ENCODE results near the gene IRX6. TPM values are rescaled to one million over a fixed set of nuclear protein-coding genes. Genes with fewer than 3 reads are reported as not detected.

Gene IRX6
- polyA plus RNA-seq, 1 experiment = not detected

DNA sequence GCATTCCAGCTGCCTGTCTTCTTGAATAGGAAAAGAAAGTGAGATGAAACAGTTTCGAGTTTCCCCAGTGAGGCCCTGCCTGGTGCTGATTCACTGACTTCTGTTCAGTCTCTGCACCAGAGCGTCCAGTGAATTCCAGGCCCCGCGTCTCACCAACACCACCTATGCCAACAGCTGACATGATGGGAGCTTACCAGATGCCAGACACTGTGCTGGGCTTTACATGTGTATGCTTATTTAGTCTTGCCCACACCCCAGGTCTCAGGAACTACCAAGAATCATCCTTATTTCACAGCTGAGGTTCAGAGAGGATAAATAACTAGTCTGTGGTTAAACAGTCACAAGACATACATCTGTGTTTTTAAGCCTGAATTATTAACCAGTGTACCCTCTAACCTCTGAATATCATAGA lies 29.1 kb upstream of the IRX6 start:
- Histone ChIP-seq H3K27me3 (ENCODE audit: control insufficient read depth, insufficient read depth, low read length) (no peaks in the 10 kb centered on the region), H3K4me3 (ENCODE audit: low read depth, low read length) (no peak overlapping the region), H3K36me3 (ENCODE audit: control insufficient read depth, insufficient read depth, low read length) (no peaks in the 10 kb centered on the region)
- no peak for DNase-seq (ENCODE audit: low read depth)
- ChIA-PET CTCF (no interaction called here), POLR2A (no interaction called here)
- TF ChIP-seq, protein P1, sequence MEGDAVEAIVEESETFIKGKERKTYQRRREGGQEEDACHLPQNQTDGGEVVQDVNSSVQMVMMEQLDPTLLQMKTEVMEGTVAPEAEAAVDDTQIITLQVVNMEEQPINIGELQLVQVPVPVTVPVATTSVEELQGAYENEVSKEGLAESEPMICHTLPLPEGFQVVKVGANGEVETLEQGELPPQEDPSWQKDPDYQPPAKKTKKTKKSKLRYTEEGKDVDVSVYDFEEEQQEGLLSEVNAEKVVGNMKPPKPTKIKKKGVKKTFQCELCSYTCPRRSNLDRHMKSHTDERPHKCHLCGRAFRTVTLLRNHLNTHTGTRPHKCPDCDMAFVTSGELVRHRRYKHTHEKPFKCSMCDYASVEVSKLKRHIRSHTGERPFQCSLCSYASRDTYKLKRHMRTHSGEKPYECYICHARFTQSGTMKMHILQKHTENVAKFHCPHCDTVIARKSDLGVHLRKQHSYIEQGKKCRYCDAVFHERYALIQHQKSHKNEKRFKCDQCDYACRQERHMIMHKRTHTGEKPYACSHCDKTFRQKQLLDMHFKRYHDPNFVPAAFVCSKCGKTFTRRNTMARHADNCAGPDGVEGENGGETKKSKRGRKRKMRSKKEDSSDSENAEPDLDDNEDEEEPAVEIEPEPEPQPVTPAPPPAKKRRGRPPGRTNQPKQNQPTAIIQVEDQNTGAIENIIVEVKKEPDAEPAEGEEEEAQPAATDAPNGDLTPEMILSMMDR (IDR thresholded peaks at IDR 0.05; ENCODE audit: insufficient read depth, low read depth, low read length) = no peak

DNA sequence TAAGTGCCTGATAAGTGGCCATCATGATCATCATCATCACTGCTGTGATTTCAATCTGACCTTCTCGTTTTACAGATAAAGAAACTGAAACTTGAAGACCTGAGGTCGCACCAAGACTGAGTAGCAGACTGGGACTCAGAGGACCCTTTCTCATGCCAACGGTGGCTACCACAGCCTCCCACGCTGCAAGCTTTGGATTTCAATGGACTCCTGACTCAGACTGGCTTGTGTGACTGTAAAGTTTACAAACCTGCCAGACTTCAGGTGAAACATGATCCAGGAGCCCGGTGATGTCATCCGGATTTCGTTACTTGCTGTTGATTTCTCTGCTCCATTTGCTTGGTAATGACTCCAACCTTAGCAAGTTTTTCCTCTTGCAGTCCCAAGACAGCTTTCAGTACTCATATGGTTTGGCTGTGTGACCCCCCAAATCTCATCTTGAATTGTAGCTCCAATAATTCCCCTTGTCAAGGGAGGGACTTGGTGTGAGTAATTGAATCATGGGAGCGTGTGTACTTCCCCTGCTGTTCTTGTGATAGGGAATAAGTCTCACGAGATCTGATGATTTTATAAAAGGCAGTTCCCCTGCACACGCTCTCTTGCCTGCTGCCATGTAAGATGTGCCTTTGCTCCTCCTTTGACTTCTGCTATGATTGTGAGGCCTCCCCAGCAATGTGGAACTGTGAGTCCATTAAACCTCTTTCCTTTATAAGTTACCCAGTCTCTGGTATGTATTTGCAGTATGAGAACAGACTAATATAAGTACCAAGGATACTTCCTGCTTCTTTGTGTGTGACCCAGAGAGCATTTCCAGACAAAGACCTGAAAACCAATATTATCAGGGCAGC lies 26.7 kb upstream of the IRX6 start:
- POLR2A ChIA-PET = no interaction called here
- no peaks in the 10 kb centered on the region for H3K36me3 ChIP-seq (ENCODE audit: control insufficient read depth, insufficient read depth, low read length)
- H3K27me3 ChIP-seq (ENCODE audit: control insufficient read depth, insufficient read depth, low read length) = no peaks in the 10 kb centered on the region; the same call in 1 of the 2 replicates
- CTCF ChIA-PET = interaction anchor here (1.1 kb wide), 1 partner anchor 23 kb away, joined by 3 read pairs; no protein-coding TSS in a partner anchor
- H3K4me3 ChIP-seq (ENCODE audit: low read depth, low read length) = no peak overlapping the region
- TF ChIP-seq, protein P1 (IDR thresholded peaks at IDR 0.05; ENCODE audit: insufficient read depth, low read depth, low read length) = no peak
- DNase-seq (ENCODE audit: low read depth) = no peak

DNA sequence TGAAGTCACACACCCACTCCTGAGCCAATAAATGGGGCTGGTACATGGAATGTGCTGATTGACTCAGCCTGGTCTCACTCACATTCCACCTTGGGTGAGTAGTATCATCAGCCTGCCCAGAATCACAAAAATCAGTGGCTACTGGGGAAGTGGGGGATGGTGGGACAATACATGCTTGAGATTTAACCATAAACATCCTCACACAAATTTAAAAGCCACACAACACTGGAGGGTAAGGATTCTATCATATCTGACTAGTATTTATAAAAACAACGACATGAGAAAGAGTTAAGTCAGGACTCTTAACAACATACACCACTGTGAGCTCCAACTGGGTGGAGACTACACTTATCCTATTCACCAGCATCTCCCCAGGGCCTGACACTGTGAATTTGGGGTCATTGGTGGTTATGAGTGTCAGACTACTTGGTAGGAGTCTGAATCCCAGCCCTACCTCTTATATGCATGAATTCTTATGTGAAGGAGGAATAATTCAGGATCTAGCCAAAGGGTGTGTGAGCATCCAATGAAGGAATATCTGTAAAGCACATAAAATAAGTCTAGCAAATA lies 26.0 kb upstream of the IRX6 start:
- Histone ChIP-seq H3K36me3 (ENCODE audit: control insufficient read depth, insufficient read depth, low read length) (no peaks in the 10 kb centered on the region), H3K27me3 (ENCODE audit: control insufficient read depth, insufficient read depth, low read length) (no peaks in the 10 kb centered on the region; the same call in 1 of the 2 replicates), H3K4me3 (ENCODE audit: low read depth, low read length) (no peak overlapping the region)
- CTCF ChIA-PET = interaction anchor here (1.1 kb wide), 1 partner anchor 24 kb away, joined by 3 read pairs; no protein-coding TSS in a partner anchor
- POLR2A ChIA-PET = no interaction called here
- no peak for DNase-seq (ENCODE audit: low read depth)
- TF ChIP-seq, protein P1 (IDR thresholded peaks at IDR 0.05; ENCODE audit: insufficient read depth, low read depth, low read length) = no peak

DNA sequence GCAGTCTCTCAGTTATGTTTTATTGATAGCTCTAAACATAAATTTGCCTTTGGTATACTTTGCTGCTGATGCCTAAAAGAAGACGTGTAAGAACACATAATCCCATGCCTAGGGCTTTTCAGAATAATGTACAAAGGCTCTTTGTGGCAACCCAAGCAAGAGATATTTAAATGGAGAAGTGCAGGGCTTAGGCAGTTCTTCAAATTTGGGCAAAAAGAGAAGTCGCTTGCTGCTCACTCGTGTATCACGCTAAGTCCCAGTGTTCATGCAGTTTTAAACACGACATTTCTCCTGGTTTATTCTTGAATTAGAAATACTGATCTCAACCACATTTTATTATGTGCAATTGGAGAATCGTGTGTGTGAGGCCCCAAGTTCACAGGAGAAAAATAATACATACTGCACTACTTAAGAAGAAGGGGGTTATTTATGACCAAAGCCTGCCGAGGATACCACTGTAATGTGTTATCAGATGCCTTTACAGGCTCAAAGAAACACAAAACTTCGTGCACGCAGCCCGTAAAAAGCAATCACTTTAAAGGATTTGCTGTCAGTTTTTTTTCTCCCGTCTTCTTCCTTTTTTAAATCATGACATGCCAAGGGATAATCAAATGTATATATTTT lies 22.5 kb upstream of the IRX6 start:
- no peak for DNase-seq (ENCODE audit: low read depth)
- TF ChIP-seq, protein P1 (IDR thresholded peaks at IDR 0.05; ENCODE audit: insufficient read depth, low read depth, low read length) = no peak
- ChIA-PET CTCF (no interaction called here), POLR2A (no interaction called here)
- no peaks in the 10 kb centered on the region for H3K36me3 ChIP-seq (ENCODE audit: control insufficient read depth, insufficient read depth, low read length)
- H3K27me3 ChIP-seq (ENCODE audit: control insufficient read depth, insufficient read depth, low read length) = no peaks in the 10 kb centered on the region; the same call in 1 of the 2 replicates
- no peak overlapping the region for H3K4me3 ChIP-seq (ENCODE audit: low read depth, low read length)

DNA sequence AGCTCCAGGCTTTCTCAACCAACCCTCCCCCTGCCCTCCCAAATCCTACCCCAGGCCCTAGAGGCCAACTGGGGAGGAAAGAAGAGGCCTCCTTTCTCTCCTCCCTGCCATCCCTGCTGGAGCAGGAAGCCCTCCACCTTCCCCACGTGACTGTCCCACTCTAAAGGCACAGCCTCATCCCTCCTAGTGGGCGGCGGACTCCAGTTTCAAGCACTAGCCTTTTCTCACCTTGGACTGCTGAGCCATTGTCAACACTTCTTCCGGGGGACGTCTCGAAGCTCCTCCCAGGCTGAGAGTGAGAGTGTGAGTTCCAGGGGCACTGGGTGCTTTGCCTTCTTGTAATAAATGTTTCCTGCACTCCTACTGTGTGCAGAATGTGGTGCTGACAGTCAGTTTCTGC lies 21.4 kb upstream of the IRX6 start:
- Histone ChIP-seq H3K36me3 (ENCODE audit: control insufficient read depth, insufficient read depth, low read length) (no peaks in the 10 kb centered on the region), H3K4me3 (ENCODE audit: low read depth, low read length) (no peak overlapping the region), H3K27me3 (ENCODE audit: control insufficient read depth, insufficient read depth, low read length) (no peaks in the 10 kb centered on the region; the same call in 1 of the 2 replicates)
- CTCF ChIA-PET = interaction anchor here (1.0 kb wide), 1 partner anchor 21 kb away, joined by 3 read pairs; no protein-coding TSS in a partner anchor
- TF ChIP-seq, protein P1 (IDR thresholded peaks at IDR 0.05; ENCODE audit: insufficient read depth, low read depth, low read length) = no peak
- DNase-seq (ENCODE audit: low read depth) = no peak
- POLR2A ChIA-PET = no interaction called here

All from BJ (cell line).